ENCODE data around the gene RAB28. TPM values are rescaled to one million over a fixed set of nuclear protein-coding genes. Genes with fewer than 3 reads are reported as not detected.

RAB28 gene
- total RNA-seq: 10 to 100 TPM; 10.9 to 14.5 TPM

DNA sequence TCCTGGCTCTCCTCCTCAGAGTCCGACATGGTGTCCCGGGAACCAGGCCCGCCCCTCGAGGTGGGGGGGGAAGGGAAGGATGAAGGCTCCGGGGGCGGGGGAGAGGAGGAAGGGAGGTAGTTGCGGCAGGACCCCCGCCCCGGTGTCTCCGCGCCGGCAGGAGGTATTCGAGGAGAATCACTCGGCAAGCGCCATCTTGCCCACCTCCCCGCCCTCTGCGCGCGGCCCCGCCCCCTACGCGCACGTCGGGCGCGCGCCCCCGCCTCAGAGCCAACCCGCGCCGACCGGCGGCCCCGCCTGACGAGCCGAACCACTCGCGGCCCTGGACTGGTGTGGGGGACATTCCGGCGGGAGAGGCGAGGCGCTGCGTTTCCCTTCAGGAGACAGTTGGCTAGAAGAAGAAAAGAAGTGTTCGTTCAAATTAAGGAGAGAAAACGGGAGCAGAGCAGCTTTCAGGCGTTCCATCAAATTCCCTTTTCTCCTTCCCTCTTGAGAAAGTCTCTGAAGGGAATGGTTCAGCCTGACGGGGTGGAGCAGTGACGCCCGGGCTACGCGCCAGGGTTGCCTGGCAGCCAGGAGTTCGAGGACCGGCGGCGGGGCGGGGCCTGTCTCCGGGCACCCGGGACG is at the start of gene RAB28:
RAB28 (minus strand) TSS at position 219 of the 627 bp plus-strand sequence.
- intact Hi-C loops (cut with DNase I): no loop called here

DNA sequence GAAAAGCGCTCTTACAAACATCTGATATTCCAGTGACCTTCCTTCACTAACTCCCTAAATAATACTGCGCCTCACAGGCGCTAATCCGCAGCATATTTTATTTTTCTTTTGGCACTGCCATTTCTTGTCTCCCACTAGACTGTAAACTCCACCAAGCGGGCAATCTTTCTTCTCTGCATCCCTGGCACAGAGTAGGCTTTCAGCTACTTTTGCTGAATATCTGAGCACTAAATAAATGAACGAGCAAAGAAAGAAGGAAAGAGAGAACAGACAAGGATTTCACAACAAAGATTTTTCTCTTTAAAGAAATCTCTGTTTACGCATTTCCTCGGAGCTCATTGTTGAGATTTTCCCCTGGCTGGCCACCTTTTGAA is 47.5 kb upstream of the RAB28 start:
- ATAC-seq (no peak), DNase-seq (no peak)
- WGBS, 2 donors: 23 to 28% methylated on average over 8 of the region's 8 CpGs
- TF ChIP-seq, protein P1, sequence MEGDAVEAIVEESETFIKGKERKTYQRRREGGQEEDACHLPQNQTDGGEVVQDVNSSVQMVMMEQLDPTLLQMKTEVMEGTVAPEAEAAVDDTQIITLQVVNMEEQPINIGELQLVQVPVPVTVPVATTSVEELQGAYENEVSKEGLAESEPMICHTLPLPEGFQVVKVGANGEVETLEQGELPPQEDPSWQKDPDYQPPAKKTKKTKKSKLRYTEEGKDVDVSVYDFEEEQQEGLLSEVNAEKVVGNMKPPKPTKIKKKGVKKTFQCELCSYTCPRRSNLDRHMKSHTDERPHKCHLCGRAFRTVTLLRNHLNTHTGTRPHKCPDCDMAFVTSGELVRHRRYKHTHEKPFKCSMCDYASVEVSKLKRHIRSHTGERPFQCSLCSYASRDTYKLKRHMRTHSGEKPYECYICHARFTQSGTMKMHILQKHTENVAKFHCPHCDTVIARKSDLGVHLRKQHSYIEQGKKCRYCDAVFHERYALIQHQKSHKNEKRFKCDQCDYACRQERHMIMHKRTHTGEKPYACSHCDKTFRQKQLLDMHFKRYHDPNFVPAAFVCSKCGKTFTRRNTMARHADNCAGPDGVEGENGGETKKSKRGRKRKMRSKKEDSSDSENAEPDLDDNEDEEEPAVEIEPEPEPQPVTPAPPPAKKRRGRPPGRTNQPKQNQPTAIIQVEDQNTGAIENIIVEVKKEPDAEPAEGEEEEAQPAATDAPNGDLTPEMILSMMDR (IDR thresholded peaks at IDR 0.05): no peak
- no peak for TF ChIP-seq POLR2A (IDR thresholded peaks at IDR 0.05)
- Histone ChIP-seq H3K4me3 (no peak overlapping the region), H3K9me3 (no peaks in the 10 kb centered on the region), H3K27ac (no peak overlapping the region), H3K36me3 (replicated peaks in 1 of 2; ENCODE audit: insufficient read depth in 1 of 2, low read depth in 2 of 2) (no peaks in the 10 kb centered on the region), H3K4me1 (peaks cover 22% of the 10 kb centered on the region), H3K27me3 (peaks cover 0 to 26% of the 10 kb centered on the region in 2 donors)
- intact Hi-C loops (cut with DNase I): no loop called here

More for the DNA sequence above, at the start of gene RAB28:
- WGBS, 2 donors: 0% methylated on average over 5 to 59 of the region's 59 CpGs
- Histone ChIP-seq H3K27me3 (no peaks in the 10 kb centered on the region), H3K36me3 (replicated peaks in 1 of 2; ENCODE audit: insufficient read depth in 1 of 2, low read depth in 2 of 2) (no peaks in the 10 kb centered on the region), H3K4me3 (peak within 1 kb of the TSS; percentile 94 to 96), H3K9me3 (no peaks in the 10 kb centered on the region), H3K27ac (peak within 1 kb of the TSS; percentile 88 to 97 (median 94)), H3K4me1 (peaks cover 16% of the 10 kb centered on the region)
- ATAC-seq (peak; percentile 99), DNase-seq (peak; percentile 95 to 98 (median 96))
- TF ChIP-seq, protein P1 (IDR thresholded peaks at IDR 0.05): peak in 1 of 7 experiments; percentile 16
- TF ChIP-seq POLR2A (IDR thresholded peaks at IDR 0.05): peak; percentile 37 to 76 (median 69)

GRCh38 chr4:13530823-13531624 is 46.9 kb upstream of the RAB28 start:
- Histone ChIP-seq H3K27ac (no peak overlapping the region), H3K36me3 (replicated peaks in 1 of 2; ENCODE audit: insufficient read depth in 1 of 2, low read depth in 2 of 2) (no peaks in the 10 kb centered on the region), H3K27me3 (peaks cover 0 to 32% of the 10 kb centered on the region in 2 donors), H3K4me3 (no peak overlapping the region), H3K9me3 (no peaks in the 10 kb centered on the region), H3K4me1 (peaks cover 22% of the 10 kb centered on the region)
- 6 to 7% methylated on average over 25 to 35 of the region's 35 CpGs for WGBS, 2 donors
- TF ChIP-seq, protein P1 (IDR thresholded peaks at IDR 0.05): no peak
- TF ChIP-seq POLR2A (IDR thresholded peaks at IDR 0.05): no peak
- ATAC-seq (no peak), DNase-seq (no peak)
- intact Hi-C loops (cut with DNase I): no loop called here

GRCh38 chr4:13529128-13529919 is 45.2 kb upstream of the RAB28 start:
- Histone ChIP-seq H3K4me3 (no peak overlapping the region), H3K27me3 (peaks cover 0 to 47% of the 10 kb centered on the region in 2 donors), H3K9me3 (peaks cover 0 to 8% (median 0%) of the 10 kb centered on the region in 3 donors), H3K27ac (no peak overlapping the region), H3K4me1 (peaks cover 22% of the 10 kb centered on the region), H3K36me3 (replicated peaks in 1 of 2; ENCODE audit: insufficient read depth in 1 of 2, low read depth in 2 of 2) (no peaks in the 10 kb centered on the region)
- no peak for TF ChIP-seq POLR2A (IDR thresholded peaks at IDR 0.05)
- TF ChIP-seq, protein P1 (IDR thresholded peaks at IDR 0.05): no peak
- intact Hi-C loops (cut with DNase I): no loop called here
- WGBS, 2 donors: 8 to 13% methylated on average over 37 of the region's 37 CpGs
- DNase-seq: no peak
- ATAC-seq: no peak
